COLO668 (cell line): ENCODE measurements around the gene UGCG.
A peak's percentile ranks its signal among the peaks of the same experiment; 100 is the strongest.
"Not testable (repeated sequence)": the region's sequence is repeated elsewhere in the genome, so short reads cannot be mapped to it uniquely, and the experiment has no call there.

Experiments
- DNase-seq: peaks from one replicate; lab custom pipeline; 2025; ENCODE audit not compliant: unreplicated experiment; lab: John Stamatoyannopoulos, UW

UGCG gene

DNA sequence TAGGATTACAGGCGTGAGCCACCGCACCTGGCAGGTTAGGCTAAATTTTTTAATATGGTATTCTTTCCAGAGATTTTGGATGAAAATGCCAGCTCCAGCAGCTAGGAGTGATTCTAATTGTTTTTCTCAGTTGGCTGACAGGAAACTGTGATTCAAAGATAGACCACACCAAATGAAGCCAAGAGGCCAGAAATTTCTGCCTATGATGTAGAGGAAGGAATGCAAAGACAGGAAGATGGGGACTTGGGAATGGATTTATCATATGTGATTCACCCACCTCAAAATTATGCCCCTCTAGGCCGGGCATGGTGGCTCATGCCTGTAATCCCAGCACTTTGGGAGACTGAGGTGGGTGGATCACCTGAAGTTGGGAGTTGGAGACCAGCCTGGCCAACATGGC lies 53.3 kb downstream of the UGCG start:
- DNase-seq, result no peak

DNA sequence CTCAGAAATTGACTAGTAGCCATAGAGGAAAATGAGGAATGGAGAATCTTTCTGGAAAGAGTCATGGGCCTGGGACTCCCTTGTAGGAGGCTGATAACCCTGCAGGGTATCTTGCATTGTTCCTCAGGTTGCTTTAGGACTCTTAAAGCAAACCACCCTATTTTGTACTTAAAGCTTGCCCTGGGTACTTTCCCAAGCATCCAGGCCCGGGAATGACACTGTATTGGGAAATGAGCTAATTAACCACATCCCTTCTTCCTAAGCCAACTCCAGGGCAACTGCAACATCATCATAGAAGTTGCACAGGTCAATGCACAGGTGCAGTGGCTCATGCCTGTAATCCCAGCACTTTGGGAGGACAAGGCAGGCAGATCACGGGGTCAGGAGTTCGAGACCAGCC lies 55.9 kb downstream of the UGCG start:
- no peak for DNase-seq

DNA sequence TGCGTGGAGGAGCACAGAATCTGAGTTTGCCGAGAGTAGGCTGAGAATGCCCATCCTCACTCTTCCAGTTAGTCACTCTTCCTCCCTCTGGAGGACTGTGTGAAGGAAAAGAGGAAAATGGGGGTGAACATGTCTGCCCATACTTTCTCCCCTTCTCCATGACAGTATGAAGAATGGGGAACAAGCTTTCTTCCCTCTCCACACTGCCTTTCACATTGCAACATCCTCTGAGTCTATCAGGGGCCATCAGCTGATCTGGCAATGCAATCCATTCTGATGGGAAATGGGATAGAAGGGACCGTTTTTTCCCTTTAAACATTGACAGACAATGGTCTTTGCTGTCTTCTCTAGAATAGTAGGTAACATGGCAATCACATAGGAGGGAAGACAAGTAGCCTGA lies 56.8 kb downstream of the UGCG start:
- DNase-seq, result no peak

DNA sequence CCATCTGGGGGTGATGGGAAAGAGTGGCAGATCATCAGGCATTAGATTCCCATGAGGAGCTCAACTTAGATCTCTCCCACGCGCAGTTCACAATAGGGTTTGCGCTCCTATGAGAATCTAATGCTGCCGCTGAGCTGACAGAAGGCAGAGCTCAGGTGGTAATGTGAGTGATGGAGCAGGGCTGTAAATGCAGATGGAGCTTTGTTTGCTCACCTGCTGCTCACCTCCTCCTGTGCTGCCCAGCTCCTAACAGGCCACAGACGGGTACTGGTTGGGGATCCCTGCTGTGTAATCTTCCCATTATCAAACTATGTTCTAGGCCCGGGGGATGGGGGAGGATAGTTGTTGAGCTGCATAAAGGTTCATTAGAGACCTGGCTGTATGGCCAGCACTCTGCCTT lies 58.4 kb downstream of the UGCG start:
- peak; percentile 90 for DNase-seq

DNA sequence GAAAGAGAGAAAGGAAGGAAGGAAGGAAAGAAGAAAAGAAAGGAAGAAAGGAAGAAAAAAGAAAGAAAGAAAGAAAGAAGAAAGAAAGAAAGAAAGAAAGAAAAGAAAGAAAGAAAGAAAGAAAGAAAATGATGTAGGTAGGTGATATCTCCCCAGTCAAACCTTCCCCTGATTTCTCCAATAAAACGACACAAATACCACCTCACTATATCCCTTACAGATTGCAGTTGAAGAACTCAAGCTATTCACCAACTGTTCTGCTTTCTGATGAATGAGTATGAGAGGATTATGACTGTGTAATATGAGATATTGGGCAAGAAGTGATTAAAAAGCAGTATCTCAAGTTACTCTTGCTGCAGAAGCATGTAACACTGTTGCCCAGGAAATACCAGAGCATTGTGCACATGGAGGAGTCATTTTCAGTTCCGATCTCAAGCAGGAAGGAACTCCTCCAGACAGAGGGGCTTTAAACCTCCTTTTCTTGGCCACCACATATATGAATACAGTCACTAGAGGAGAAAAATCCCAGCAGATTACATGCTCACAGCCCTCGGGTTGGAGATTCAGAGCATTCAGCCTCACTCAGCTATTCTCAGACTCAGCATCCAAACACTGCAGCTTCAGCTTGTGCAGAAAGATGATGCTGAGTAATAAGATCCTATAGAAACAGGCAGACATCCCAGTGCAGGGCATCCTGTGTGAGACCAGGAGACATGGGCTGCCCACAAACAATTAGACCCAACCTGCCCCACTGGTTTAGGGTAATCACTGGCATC lies 61.4 kb downstream of the UGCG start:
- DNase-seq, result no peak

DNA sequence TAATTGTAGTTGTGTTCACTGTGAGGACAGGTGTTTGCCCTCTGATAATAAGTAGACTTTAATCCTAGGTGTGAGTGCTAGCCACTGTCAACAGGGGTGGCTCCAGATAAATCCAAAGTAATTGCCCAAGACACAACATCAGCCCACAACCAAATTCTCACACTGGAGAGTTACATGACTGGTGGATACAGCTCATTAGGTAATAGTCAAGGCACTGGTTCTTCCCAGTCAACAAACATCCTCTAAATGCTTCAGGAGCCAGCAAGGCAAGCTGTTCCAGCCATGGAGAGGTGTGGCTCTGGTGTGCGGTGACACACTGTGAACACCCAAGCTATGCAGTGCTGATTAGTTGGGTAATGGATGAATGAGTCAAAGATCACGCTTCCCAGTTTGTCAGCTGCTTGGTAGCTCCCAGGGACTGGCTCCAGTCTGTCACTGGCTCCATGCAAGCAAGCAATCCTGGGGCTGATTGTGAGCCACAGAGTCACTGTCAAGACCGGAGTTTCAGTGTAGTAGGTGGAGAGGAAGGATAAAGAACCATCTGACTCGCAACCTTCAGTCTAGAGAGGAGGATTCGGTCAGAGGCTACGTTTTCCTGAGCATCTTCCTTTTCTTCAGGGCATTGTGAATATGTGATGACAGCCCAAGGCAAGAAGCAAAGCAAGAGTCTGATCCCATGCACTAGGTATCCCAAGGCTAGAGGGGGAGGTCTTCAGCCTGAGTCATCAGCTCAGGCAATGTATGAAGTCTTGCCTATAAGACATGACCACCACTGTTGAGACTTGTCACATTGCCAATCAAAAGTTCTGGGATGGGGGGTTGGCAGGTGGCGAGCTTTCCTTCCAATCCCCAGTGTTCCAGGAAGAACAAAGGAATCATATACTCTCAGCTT lies 63.1 kb downstream of the UGCG start:
- peak; percentile 61 for DNase-seq

DNA sequence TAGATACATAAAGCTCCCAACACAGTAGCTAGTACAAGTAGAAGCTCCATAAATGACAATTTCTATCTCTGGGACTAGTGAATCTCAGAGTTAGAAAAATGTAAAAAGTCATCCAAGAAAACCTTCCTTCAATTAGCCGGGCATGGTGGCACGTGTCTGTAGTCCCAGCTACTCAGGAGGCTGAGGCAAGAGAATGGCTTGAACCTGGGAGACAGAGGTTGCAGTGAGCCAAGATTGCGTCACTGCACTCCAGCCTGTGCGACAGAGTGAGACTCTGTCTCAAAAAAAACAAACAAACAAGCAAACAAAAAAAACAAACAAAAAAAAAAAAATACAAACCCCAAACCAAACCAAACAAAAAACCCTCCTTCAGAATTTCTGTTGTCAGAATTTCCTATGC lies 63.9 kb downstream of the UGCG start:
- DNase-seq, result not testable (repeated sequence)

DNA sequence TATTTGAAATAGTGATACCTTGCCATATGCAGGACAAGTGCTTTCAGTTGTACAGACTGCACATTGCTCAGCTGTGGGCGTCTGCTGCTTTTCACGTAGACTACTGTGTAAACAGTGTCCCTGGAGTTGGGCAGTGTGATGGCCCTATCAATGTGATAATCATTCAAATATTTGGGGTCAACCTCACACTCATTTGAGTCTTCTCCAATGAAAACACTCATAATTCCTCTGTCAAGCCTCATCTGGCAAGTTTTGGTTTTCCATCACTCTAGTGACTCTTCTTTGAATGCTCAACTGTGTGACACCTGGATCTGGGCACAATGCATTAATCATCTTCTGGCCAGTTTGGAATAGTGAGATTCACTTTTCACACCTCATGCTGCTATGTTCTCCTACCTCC lies 64.4 kb downstream of the UGCG start:
- peak; percentile 57 for DNase-seq

DNA sequence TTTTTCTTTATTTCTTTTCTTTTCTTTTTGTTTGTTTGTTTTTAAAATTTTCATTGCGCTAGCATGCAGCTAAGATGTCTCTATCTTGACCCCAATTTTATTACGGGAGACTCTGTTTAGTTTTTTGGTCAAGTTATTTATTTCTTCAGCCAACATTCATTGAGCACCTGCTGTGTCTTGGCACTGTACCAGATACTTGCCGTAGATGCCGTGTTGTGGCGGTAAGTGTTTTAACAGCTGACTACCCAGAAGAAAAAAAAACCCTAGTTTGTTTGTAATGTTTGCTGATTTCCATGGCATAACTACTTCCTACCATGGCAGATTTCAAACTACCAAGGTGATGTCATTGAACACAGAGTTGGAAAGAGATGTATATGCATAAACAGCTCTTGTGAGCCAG lies 65.0 kb downstream of the UGCG start:
- peak; percentile 76 for DNase-seq

DNA sequence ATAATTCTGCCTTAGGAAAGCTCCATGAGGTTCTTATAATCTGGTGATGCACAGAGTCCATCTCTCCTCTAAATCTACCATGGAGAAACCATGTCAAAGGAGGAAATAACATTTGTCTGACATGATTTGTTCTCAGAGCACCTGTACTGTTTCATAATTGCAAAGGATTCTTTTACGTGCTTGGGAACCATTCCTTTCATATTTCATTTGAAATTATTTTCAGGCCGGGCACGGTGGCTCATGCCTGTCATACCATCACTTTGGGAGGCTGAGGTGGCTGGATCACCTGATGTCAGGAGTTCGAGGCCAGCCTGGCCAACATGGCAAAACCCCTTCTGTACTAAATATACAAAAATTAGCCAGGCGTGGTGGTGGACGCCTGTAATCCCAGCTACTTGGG lies 65.4 kb downstream of the UGCG start:
- no peak for DNase-seq

DNA sequence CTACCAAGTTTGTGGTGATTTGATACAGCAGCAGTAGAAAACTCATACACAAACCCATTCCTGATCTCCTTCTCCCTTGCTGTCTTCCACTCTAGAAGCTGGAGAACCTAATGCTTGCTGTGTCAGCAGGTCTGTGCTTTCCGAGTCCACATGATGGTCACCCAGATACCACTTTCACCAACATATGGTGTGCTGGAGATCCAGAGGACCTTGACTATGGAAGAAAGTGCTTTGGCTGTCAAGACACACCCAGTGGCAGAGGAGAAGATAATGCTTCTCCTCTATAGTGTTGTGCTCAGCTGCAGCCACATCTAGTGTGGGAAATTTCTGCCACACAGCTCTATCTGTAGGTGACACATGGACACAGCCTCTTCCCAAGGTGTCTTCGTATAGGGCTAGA lies 67.4 kb downstream of the UGCG start:
- DNase-seq, result no peak

DNA sequence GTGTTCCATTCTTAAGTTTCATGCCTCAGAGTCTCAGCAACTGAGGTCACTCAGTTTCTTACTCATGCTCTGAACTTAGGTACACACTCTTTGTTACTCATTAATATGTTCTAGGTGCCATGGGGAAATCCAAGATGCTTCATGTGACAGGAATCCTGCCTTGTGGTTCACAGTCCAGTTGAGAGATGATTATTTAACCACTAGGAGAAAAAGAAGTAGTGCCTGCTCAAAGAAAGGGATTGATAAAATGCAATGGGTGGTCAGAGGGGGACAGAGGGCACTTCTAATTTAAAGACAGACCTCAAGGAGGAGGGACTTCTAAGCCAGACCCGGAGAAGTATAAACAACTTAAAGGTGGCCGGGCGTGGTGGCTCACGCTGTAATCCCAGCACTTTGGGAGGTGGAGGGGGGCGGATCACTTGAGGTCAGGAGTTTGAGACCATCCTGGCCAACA lies 69.0 kb downstream of the UGCG start:
- no peak for DNase-seq

DNA sequence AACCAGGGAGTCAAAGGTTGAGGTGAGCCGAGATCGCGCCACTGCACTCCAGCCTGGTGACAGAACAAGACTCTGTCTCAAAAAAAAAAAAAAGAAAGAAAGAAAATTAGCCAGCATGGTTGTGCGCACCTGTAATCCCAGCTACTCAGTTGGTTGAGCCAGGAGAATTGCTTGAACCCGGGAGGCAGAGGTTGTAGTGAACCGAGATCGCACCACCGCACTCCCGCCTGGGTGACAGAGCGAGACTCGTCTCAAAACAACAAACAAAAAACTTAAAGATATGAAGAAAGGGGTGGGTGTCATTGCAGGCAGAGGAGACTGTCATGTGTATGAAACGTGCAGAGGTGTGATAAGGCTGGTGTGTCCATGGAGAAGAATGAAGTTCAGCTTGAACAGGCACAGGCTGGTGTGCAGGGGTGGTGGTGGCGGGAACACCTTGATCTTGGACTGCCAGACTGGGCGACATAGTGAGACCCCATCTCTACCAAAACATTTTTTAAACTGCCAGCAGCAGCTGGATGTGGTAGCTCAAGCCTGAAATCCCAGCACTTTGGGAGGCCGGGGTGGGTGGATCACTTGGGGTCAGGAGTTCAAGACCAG lies 69.6 kb downstream of the UGCG start:
- no peak for DNase-seq

DNA sequence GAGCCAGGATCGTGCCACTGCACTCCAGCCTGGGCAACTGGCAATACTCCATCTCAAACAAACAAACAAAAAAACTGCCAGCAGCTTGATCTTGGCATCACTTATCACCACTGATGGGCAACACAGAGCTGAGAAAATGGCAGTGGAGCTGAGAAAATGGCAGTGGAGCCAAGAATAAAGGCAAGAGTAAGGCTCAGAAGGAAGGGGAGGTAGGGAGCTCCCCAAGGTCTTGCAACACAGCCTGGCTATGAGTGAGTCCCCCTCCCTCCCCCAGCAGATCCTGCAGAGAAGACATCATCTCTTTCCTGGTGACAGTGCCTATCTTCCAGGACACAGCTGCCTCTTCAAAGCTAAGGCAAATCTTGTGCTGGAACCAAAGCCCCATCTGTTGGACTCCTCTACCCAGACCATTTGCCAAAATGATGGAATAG lies 70.3 kb downstream of the UGCG start:
- no peak for DNase-seq

DNA sequence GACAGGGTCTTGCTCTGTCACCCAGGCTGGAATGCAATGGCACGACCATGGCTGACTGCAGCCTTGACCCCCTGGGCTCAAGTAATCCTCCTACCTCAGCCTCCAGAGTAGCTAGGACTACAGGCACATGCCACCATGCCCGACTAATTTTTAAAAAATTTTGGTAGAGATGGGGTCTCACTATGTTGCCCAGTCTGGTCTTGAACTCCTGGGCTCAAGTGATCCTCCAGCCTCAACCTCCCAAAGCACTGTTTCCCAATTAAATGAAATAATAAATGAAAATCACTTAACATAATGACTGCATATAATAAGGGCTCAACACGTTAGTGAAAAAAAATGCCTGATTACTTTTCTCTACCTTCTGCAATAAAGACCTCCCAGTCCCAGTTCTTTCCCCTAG lies 71.0 kb downstream of the UGCG start:
- DNase-seq, result no peak

DNA sequence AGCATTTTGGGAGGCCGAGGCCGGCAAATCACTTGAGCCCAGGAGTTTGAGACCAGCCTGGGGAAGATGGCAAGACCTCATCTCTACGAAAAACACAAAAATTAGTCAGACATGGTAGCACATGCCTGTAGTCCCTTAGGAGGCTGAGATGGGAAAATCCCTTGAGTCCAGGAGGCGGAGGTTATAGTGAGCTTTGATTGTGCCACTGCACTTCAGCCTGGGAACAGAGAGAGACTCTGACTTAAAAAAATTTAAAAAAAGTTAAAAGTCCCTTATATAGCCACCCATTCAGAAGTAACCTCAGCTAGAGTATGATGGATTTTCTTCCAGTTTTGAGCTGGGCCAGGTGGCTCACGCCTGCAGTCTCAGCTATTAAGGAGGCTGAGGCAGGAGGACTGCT lies 72.4 kb downstream of the UGCG start:
- DNase-seq, result no peak

DNA sequence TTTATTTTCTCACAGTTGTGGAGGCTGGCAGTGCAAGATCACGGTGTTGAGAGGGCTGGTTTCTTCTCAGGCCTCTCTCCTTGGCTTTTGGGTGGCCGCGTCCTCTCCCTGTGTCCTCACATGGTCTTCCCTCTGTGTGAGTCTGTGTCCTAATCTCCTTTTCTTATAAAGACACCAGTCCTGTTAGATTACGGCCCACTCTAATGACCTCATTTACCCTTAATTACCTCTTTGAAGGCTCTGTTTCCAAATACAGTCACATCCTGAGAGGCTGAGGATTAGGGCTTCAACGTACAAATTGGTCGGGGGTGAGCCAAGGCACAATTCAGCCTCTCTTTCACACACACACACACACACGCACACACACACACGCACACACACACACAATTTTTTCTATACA lies 73.0 kb downstream of the UGCG start:
- no peak for DNase-seq

DNA sequence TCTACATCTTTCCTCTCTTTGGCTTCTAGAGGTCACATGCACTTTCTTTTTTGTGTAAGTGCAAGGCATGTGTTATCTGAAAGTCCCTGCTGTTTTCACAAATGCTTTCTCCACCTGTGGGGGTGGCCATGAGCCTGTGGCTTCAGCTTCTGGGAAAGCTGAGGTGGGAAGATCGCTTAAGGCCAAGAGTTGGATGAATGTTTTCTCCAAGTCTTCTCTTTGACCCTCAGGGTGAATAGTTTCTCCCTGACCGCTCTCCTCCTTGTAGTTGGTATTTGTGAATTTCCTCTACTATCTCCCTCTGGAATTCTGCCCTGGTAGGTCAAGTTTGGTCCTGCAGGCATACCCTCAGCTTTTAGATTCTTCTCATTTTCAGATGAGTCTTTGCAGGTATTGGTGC lies 74.2 kb downstream of the UGCG start:
- DNase-seq, result no peak

DNA sequence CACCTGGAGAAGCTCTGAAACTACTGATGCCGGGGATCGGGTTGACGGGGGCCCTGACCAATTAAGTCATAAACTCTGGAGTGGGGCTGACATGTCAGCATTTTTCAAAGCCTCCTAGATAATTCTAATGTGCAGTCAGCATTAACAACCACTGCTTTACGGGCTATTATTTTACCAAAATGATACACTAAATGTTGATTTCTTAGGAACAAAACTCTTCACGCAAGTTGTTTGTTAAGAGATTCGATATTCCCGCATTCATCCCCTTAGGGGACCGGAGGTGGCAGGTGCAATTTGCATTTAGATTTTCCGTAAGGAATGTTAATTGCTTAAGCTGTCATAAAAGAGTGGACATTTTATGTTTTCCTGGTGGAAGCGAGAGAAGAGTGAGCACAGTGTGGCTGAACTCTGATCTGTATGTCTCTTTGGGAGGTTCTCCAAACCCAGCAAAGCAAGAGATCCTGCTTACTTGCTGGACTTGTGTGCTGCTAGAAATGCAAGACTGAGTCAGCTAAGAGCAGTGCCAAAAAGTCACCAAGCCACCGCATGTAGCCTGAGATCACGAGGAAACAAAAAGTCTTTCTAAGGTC lies 77.6 kb downstream of the UGCG start:
- DNase-seq, result peak; percentile 47

DNA sequence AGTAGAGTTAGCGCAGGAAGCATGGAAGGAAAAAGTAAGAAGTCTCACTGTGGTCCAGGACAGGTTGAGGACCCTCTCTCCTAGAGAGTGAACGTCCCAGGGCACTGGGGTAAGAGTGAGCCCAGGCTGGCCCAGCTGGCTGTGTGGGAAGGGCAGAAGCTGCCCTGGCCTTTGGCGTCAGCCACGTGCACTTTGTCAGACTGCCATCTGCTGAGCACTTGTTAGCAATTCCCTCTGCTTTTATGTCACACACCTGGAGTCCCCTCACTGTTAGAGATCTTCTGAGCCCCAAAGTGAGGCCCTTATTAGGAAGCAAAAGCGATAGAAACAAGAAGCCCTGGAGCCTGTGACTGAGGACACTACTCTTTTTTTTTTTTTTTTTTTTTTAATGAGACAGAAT lies 79.1 kb downstream of the UGCG start:
- DNase-seq, result peak; percentile 67

DNA sequence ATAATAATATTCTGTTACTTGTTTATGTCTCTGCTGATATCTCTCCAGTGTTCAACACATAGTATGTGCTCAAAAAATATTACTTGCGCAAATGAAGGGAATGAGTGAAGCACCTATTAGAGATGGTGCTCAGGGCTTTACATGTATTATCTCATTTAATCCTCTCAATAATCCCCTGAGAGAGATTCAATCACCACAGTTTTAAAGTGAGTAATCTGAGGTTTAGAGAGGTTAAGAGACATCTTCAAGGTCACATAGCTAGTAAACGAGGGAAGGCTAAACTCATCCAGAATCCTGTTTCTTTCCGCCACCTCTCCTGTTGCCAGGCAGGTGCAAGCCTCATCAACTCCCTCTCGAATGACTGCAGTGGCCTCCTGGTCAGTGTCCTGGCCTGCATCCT lies 82.0 kb downstream of the UGCG start:
- DNase-seq, result no peak
